ENCODE measurements around the gene KIF14.

DNA sequence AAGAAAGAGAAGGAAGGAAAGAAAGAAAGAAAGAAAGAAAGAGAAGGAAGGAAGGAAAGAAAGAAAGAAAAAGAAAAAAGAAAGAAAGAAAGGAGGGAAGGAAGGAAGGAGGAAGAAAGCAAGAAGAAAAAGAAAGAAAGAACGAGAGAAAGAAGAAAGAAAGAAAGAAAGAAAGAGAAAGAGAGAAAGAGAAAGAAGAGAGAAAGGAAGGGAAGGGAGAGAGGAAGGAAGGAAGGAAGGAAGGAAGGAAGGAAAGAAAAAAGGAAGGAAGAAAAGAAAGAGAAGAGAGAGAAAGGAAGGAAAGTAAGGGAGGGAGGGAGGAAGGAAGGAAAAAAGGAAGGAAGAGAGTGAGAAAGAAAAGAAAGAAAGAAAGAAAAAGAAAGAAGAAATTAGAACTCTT lies 115.3 kb downstream of the KIF14 start:
- TF ChIP-seq NFIC (IDR thresholded peaks at IDR 0.05) (no peak), EP300 (IDR thresholded peaks at IDR 0.05; ENCODE audit: borderline replicate concordance) (no peak), TAF1 (IDR thresholded peaks at IDR 0.05; ENCODE audit: low read depth) (no peak), FOXM1 (IDR thresholded peaks at IDR 0.05; ENCODE audit: borderline replicate concordance, low read depth) (no peak), YY1 (IDR thresholded peaks at IDR 0.05; ENCODE audit: low read depth) (no peak), TCF12 (IDR thresholded peaks at IDR 0.05; ENCODE audit: low read depth) (no peak), CEBPB (IDR thresholded peaks at IDR 0.05) (no peak), EGR1 (IDR thresholded peaks at IDR 0.05) (no peak), RAD21 (IDR thresholded peaks at IDR 0.05; ENCODE audit: low read depth) (no peak), CREB1 (IDR thresholded peaks at IDR 0.05; ENCODE audit: low read depth) (no peak), ZBTB7A (IDR thresholded peaks at IDR 0.05; ENCODE audit: low read depth) (no peak)
- TF ChIP-seq, protein P1, sequence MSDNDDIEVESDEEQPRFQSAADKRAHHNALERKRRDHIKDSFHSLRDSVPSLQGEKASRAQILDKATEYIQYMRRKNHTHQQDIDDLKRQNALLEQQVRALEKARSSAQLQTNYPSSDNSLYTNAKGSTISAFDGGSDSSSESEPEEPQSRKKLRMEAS (IDR thresholded peaks at IDR 0.05) = no peak
- TF ChIP-seq, protein P2, sequence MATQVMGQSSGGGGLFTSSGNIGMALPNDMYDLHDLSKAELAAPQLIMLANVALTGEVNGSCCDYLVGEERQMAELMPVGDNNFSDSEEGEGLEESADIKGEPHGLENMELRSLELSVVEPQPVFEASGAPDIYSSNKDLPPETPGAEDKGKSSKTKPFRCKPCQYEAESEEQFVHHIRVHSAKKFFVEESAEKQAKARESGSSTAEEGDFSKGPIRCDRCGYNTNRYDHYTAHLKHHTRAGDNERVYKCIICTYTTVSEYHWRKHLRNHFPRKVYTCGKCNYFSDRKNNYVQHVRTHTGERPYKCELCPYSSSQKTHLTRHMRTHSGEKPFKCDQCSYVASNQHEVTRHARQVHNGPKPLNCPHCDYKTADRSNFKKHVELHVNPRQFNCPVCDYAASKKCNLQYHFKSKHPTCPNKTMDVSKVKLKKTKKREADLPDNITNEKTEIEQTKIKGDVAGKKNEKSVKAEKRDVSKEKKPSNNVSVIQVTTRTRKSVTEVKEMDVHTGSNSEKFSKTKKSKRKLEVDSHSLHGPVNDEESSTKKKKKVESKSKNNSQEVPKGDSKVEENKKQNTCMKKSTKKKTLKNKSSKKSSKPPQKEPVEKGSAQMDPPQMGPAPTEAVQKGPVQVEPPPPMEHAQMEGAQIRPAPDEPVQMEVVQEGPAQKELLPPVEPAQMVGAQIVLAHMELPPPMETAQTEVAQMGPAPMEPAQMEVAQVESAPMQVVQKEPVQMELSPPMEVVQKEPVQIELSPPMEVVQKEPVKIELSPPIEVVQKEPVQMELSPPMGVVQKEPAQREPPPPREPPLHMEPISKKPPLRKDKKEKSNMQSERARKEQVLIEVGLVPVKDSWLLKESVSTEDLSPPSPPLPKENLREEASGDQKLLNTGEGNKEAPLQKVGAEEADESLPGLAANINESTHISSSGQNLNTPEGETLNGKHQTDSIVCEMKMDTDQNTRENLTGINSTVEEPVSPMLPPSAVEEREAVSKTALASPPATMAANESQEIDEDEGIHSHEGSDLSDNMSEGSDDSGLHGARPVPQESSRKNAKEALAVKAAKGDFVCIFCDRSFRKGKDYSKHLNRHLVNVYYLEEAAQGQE (IDR thresholded peaks at IDR 0.05; ENCODE audit: low read depth) = no peak
- TF ChIP-seq, protein P3, sequence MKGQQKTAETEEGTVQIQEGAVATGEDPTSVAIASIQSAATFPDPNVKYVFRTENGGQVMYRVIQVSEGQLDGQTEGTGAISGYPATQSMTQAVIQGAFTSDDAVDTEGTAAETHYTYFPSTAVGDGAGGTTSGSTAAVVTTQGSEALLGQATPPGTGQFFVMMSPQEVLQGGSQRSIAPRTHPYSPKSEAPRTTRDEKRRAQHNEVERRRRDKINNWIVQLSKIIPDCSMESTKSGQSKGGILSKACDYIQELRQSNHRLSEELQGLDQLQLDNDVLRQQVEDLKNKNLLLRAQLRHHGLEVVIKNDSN (IDR thresholded peaks at IDR 0.05) = no peak

All from Ishikawa (cell line).